ENCODE results near the gene PCSK4. TPM values are rescaled to one million over a fixed set of nuclear protein-coding genes. Genes with fewer than 3 reads are reported as not detected.

PCSK4 gene
- total and polyA plus RNA-seq, 9 of the 15 experiments (the other 6 are each of a cell fraction or from before 2014, with no cell fraction given) = 0.01 to 9.1 (median 2.1) TPM; not detected in 1

DNA sequence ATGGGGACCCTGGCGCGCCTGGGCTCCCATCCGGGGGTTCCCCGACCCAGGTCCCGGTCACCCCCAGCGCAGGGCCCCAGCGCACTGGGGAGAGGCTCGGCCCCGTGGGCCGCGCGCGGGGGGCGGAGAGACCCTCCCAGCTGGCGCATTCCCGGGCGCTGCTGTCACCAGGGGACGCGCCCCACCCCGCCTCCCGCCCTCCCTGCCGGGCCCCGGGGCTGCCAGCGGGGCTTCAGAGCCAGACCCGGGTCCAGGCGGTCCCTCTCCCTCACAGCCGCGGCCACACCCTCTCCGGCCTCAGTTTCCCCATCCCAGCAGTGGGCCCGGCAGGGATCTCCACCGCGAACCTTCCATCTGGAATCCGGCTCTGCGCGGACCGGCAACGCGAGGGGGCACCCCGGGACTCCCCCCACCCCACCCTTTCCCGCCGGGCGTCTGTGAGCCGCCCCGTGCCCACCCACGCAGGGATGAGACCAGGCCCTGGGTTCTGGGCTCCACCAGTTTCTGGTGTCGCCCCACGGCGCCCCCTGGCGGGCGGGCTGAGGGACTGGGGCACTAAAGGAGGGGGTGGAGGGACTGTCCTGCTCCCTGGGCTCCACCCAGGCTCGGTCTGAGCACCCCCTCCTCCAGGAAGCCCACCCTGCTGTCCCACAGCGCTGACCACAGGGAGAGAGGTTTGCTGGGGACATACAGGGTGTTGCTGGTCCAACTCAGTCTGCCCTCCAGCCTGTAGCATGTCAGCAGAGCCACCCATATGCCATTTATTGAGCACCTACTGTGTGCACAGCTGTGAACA lies 23.5 kb upstream of the PCSK4 start (continued):
- TF ChIP-seq, protein P1, sequence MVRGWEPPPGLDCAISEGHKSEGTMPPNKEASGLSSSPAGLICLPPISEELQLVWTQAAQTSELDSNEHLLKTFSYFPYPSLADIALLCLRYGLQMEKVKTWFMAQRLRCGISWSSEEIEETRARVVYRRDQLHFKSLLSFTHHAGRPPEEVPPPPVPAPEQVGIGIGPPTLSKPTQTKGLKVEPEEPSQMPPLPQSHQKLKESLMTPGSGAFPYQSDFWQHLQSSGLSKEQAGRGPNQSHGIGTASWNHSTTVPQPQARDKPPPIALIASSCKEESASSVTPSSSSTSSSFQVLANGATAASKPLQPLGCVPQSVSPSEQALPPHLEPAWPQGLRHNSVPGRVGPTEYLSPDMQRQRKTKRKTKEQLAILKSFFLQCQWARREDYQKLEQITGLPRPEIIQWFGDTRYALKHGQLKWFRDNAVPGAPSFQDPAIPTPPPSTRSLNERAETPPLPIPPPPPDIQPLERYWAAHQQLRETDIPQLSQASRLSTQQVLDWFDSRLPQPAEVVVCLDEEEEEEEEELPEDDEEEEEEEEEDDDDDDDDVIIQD (CRISPR knock-in tag; IDR thresholded peaks at IDR 0.05) = no peak
- TF ChIP-seq SRSF9 (IDR thresholded peaks at IDR 0.05; ENCODE audit: borderline replicate concordance, low read depth, low read length) (no peak), POLR2AphosphoS2 (IDR thresholded peaks at IDR 0.05; ENCODE audit: low read length) (no peak), HDAC8 (tag; IDR thresholded peaks at IDR 0.05) (no peak), BCL6 (CRISPR knock-in tag; IDR thresholded peaks at IDR 0.05) (no peak), HDAC2 (IDR thresholded peaks at IDR 0.05) (peak; percentile 77; the same call in 1 of the 2 replicates), ZKSCAN1 (IDR thresholded peaks at IDR 0.05; ENCODE audit: low read depth, low read length) (peak; percentile 96), NFIX (CRISPR knock-in tag; IDR thresholded peaks at IDR 0.05; ENCODE audit: low read depth) (no peak), PHTF2 (CRISPR knock-in tag; IDR thresholded peaks at IDR 0.05) (no peak), PTBP1 (IDR thresholded peaks at IDR 0.05; ENCODE audit: low read depth, low read length) (peak; percentile 74; the same call in 1 of the 2 replicates), ARID2 (IDR thresholded peaks at IDR 0.05) (0 out of 2 replicates have a peak, but pooled peaks have one; percentile 48), ZSCAN32 (CRISPR knock-in tag; IDR thresholded peaks at IDR 0.05) (no peak), SREBF1 (IDR thresholded peaks at IDR 0.05; ENCODE audit: borderline replicate concordance, low read depth, low read length) (no peak), KDM2B (CRISPR knock-in tag; IDR thresholded peaks at IDR 0.05) (no peak), FUS (optimal IDR thresholded peaks at IDR 0.05; ENCODE audit: low read depth, low read length) (no peak)
- TF ChIP-seq, protein P2, sequence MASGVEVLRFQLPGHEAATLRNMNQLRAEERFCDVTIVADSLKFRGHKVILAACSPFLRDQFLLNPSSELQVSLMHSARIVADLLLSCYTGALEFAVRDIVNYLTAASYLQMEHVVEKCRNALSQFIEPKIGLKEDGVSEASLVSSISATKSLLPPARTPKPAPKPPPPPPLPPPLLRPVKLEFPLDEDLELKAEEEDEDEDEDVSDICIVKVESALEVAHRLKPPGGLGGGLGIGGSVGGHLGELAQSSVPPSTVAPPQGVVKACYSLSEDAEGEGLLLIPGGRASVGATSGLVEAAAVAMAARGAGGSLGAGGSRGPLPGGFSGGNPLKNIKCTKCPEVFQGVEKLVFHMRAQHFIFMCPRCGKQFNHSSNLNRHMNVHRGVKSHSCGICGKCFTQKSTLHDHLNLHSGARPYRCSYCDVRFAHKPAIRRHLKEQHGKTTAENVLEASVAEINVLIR (CRISPR knock-in tag; IDR thresholded peaks at IDR 0.05) = no peak
- TF ChIP-seq, protein P3, sequence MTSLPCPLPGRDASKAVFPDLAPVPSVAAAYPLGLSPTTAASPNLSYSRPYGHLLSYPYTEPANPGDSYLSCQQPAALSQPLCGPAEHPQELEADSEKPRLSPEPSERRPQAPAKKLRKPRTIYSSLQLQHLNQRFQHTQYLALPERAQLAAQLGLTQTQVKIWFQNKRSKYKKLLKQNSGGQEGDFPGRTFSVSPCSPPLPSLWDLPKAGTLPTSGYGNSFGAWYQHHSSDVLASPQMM (CRISPR knock-in tag; IDR thresholded peaks at IDR 0.05) = no peak
- TF ChIP-seq, protein P4, sequence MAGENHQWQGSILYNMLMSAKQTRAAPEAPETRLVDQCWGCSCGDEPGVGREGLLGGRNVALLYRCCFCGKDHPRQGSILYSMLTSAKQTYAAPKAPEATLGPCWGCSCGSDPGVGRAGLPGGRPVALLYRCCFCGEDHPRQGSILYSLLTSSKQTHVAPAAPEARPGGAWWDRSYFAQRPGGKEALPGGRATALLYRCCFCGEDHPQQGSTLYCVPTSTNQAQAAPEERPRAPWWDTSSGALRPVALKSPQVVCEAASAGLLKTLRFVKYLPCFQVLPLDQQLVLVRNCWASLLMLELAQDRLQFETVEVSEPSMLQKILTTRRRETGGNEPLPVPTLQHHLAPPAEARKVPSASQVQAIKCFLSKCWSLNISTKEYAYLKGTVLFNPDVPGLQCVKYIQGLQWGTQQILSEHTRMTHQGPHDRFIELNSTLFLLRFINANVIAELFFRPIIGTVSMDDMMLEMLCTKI (IDR thresholded peaks at IDR 0.05; ENCODE audit: partially characterized antibody) = no peak
- TF ChIP-seq, protein P5, sequence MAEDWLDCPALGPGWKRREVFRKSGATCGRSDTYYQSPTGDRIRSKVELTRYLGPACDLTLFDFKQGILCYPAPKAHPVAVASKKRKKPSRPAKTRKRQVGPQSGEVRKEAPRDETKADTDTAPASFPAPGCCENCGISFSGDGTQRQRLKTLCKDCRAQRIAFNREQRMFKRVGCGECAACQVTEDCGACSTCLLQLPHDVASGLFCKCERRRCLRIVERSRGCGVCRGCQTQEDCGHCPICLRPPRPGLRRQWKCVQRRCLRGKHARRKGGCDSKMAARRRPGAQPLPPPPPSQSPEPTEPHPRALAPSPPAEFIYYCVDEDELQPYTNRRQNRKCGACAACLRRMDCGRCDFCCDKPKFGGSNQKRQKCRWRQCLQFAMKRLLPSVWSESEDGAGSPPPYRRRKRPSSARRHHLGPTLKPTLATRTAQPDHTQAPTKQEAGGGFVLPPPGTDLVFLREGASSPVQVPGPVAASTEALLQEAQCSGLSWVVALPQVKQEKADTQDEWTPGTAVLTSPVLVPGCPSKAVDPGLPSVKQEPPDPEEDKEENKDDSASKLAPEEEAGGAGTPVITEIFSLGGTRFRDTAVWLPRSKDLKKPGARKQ (CRISPR knock-in tag; IDR thresholded peaks at IDR 0.05) = no peak
- TF ChIP-seq, protein P6, sequence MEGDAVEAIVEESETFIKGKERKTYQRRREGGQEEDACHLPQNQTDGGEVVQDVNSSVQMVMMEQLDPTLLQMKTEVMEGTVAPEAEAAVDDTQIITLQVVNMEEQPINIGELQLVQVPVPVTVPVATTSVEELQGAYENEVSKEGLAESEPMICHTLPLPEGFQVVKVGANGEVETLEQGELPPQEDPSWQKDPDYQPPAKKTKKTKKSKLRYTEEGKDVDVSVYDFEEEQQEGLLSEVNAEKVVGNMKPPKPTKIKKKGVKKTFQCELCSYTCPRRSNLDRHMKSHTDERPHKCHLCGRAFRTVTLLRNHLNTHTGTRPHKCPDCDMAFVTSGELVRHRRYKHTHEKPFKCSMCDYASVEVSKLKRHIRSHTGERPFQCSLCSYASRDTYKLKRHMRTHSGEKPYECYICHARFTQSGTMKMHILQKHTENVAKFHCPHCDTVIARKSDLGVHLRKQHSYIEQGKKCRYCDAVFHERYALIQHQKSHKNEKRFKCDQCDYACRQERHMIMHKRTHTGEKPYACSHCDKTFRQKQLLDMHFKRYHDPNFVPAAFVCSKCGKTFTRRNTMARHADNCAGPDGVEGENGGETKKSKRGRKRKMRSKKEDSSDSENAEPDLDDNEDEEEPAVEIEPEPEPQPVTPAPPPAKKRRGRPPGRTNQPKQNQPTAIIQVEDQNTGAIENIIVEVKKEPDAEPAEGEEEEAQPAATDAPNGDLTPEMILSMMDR (IDR thresholded peaks at IDR 0.05 in 2 of 3, conservative IDR thresholded peaks at IDR 0.05 in 1 of 3; ENCODE audit: insufficient read depth in 2 of 3, low read depth in 1 of 3, low read length in 3 of 3) = peak; percentile 83 to 89 (median 88)
